HG02840 (cell line): ENCODE measurements around the gene BACE1-AS.

Experiments used
- ATAC-seq: cut with Tn5 transposase; IDR thresholded peaks from one replicate; pipeline ENCODE4 v1.9.1; 2021; ENCODE audit warnings: mild to moderate bottlenecking, moderate library complexity, moderate number of reproducible peaks; ENCODE audit not compliant: unreplicated experiment, low FRiP score

Gene BACE1-AS

DNA sequence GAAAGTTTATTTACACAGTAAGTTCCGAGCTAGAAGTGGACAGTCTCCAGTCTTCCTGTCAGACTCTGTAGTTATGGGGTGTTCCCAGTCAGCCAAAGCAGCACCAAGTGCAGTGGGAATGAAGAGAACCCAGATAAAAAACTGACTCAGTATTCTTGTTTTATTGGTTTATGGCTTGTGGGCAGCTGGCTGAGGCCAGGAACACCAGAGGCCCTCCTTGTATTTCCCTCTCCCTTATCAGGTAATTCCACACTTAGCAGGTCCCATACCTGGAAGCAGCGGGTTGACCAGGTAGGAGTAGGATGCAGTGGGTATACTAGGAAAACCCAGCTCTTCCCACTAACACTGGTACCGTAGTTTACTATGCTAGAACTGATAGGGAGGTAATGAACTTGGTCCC is 3.5 kb upstream of the BACE1-AS start:
- no peak for ATAC-seq

DNA sequence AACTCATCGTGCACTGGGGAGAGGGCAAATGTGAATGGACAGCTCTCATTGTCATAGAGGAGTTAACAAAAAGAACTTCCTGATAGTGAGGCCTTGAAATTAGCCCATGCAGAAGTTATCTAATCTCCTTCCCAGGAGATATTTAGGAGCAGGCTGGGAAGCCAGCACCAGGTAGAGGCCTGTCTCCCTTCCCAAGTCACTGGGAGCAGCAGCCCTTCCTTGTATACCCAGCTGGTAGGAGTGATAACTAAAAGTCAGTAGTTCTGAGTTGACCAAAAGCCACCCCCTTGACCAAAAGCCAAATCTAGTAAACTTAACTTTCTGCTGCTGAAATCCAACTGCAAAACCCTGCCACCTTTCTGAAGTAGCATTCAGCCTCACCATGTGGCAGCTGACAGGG is 1.4 kb upstream of the BACE1-AS start:
- ATAC-seq: no peak

DNA sequence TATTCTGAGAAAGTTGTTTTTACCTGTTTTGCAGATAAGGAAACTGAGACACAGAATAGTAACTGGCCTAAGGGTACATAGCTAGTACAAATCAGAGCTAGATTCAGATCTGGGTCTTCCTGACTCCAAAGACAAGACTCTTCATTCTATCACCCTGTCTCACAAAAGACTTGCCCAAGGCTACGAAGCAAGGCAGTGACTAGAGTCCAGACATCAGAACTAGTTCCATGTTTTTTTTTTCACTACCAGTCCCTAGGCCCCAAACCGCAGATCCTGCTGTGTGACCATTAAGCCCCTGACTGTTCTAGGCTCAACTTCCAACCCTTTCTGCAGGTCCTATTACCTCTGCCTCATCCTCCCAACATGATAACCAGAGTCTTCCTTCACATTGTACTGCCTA is 1.5 kb downstream of the BACE1-AS start:
- ATAC-seq: no peak

DNA sequence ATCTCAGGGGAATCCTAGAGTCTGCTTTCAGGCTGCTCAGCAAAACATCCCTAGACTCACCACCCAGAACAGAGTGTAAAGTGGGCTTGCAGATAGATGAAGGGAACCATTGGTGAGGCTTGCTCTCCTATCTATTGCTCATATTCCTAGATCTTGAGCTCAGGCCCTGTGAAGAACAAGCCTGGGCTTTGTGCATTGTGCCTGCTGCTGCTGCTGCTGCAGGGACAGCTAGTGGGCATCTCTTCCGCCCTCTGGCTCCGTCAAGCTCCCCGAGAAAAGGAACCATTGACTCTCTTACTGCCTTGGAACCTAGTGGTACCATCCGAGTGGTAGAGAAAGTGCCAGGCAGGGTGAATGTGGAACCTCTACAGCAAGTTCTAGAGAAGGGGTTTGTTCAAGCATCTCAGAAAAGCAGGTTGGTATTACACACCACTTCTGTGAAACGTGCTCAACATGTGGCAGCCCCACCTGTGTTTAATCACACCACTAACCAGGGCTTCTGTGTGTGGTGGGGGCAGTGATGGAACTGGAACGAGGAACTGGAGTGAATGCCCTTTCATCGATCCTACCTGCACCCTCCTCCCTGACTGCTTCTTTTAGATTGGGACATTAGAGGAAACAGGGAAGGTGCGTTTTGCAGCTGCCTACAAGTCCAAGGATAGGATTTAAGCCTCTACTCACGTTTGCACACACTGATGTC is 4.4 kb downstream of the BACE1-AS start:
- no peak for ATAC-seq

- no peak for ATAC-seq
Observed at GRCh38 chr11:117296881-117297280, 5.7 kb downstream of the BACE1-AS start.

GRCh38 chr11:117298195-117298594 is 7.0 kb downstream of the BACE1-AS start:
- ATAC-seq: no peak

- no peak for ATAC-seq
Observed at GRCh38 chr11:117299351-117300282, 8.5 kb downstream of the BACE1-AS start.

DNA sequence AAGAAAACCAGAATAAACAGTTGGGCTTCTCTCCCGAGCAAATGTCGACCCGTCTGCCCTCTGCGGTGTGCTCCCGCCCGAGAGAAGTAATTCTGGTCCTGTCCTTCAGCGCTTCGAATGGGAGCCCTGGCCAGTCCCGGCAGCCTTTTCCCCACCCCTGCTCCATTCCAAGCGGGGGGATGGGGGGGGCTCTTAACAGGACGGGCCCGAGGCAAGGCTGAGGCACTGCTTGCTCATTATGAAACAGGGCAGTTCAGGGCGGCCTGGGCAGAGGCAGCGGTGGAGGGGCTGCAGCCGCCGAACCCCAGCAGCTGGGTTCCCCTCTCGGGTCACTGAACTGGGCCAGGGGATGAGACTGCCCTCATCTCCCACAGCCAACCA is 9.1 kb downstream of the BACE1-AS start:
- no peak for ATAC-seq

DNA sequence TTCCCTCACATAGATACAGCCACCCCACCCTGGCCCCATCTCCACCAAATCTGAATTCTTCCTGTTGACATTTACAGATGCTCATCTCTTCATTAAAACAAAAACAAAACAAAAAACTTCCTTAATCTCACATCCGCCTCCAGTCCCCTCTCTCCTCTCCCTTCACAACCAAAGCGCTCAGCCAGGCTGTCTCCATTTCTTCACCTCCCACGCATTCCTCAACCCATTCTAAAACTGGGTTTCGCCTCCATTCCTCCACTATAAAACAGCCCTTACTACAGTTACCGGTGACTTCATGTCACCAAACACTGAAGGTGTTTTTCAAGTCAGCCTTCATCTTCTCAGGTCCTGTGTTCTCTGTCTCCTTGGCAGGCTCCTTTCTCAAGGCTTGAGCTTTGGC is 9.6 kb downstream of the BACE1-AS start:
- no peak for ATAC-seq

- no peak for ATAC-seq
Observed at GRCh38 chr11:117302228-117302627, 11.1 kb downstream of the BACE1-AS start.

GRCh38 chr11:117303101-117303500 is 12.0 kb downstream of the BACE1-AS start:
- ATAC-seq: no peak

DNA sequence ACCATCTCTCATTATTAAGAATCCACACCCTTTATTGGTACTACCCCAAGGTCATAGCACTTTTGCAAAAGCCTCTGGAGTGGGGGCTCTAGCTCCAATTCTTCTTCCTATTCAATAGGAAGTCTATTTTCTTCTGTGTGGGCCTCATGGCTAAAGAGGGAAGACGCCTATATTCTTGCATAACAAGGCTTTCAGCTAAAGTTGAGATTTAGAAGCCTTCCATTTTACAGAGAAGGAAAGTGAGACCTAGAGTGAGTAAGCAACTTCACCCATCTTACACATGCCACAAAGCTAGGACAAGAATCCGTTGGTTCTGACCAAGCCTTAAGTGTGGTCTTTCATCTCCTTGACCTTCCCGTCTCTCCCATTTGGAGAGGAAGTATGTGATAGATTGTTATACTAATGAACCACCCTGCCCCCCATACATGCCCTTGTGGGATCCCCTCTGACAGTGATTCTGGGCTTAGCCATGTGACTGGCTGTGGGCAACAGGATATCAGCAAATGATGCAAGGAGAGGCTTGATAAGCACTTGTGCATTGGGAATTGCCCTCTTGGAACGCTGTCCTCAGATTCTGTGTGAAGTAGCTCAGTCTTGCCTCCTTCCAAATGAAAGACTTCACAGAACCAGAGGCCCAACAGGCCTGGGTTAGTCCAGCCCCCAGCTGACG is 12.6 kb downstream of the BACE1-AS start:
- no peak for ATAC-seq

GRCh38 chr11:117305145-117305544 is 14.0 kb downstream of the BACE1-AS start:
- ATAC-seq: no peak

GRCh38 chr11:117309310-117309709 is 18.2 kb downstream of the BACE1-AS start:
- no peak for ATAC-seq

- ATAC-seq: no peak
Observed at GRCh38 chr11:117313091-117313490, 21.9 kb downstream of the BACE1-AS start.

- ATAC-seq: no peak
Observed at GRCh38 chr11:117313828-117314768, 23.0 kb downstream of the BACE1-AS start.

DNA sequence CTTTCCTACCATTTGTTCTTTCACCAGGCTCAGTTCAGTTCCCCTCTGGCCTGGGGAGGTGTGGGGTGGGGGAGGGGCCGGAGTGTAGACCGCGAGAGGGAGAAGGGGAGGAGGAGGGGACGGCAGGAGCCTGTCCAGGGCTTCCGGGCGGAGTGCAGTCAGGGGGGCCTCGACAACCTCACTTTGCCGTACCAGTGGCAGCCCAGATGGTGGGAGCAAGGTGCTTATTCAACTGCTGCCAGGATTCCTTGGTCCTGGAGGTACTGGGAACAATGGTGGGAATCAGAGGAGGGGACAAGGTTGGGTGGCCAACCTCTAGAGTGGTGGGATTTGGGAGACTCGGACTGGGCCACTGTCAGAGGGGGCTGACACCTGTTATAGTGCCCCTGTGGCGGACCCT is 23.7 kb downstream of the BACE1-AS start:
- no peak for ATAC-seq

DNA sequence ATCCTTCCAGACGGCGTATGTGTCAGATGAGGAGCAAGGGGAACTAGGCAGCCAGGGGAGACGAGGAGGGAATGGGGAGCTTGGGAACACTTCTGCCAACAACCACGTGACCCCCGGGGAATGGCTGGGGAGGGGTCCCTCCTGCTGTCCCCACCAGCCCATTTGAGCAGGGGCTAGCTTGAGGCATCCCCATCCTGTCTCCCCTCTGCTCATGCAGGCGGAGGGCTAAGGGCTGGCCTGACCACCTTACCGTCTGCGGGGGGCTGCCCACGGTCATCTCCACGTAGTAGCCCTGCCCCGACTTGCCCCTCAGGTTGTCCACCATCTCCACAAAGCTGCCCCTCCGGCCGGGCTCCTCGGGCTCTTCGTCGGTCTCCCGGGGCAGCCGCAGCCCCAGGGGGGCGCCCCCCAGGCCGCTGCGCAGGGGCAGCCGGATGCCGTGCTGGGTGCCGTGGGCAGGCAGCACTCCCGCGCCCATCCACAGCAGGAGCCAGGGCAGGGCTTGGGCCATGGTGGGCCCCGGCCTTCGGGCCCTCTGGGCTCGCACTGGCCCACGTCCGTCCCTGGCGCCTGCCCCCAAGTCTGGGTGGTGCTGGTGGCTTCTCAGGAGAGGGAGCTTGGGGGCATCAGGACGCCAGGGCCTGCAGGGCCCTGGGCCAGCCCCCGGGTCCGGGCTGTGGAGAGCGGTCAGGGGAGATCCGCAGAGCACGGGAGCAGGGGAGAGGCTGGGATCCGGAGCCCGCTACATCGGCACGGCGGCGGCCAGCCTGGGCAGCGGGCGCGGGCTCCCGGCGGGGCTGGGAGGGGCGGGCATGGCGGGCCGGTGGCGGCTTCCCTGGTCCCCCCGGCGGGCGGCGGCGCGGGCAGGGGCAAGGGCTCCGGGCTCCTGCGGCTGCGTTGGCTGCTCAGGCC is 24.4 kb downstream of the BACE1-AS start:
- no peak for ATAC-seq
